Hepatocyte (in vitro differentiated cells): ENCODE measurements around the gene P4HB.

Source experiments
- EZH2 ChIP-seq: fragments of 200-600 bp; sonication (generic); IDR thresholded peaks from 2 replicates; pipeline ENCODE4 v1.6.1; 2016; ENCODE audit warnings: antibody characterized with exemption, mild to moderate bottlenecking, borderline replicate concordance
- TF ChIP-seq, protein P1 (sequence below): fragments of 200-600 bp; sonication (generic); IDR thresholded peaks from 2 replicates; pipeline ENCODE4 v1.5.1; 2016; ENCODE audit warnings: antibody characterized with exemption, mild to moderate bottlenecking; ENCODE audit not compliant: poor library complexity

- TF ChIP-seq, protein P1, sequence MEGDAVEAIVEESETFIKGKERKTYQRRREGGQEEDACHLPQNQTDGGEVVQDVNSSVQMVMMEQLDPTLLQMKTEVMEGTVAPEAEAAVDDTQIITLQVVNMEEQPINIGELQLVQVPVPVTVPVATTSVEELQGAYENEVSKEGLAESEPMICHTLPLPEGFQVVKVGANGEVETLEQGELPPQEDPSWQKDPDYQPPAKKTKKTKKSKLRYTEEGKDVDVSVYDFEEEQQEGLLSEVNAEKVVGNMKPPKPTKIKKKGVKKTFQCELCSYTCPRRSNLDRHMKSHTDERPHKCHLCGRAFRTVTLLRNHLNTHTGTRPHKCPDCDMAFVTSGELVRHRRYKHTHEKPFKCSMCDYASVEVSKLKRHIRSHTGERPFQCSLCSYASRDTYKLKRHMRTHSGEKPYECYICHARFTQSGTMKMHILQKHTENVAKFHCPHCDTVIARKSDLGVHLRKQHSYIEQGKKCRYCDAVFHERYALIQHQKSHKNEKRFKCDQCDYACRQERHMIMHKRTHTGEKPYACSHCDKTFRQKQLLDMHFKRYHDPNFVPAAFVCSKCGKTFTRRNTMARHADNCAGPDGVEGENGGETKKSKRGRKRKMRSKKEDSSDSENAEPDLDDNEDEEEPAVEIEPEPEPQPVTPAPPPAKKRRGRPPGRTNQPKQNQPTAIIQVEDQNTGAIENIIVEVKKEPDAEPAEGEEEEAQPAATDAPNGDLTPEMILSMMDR = no peak
- TF ChIP-seq EZH2 = no peak
Measured at GRCh38 chr17:81885454-81885853, 25.1 kb upstream of the P4HB start.
